Stimulated activated CD8-positive, alpha-beta memory T cell treated with anti-CD3 and anti-CD28 coated beads, Interleukin-4, amount 100 ng/mL, for 1 hour (primary cell): Measurements from ENCODE around the gene BRI3.

Source experiments
- DNase-seq, 2 donors: peaks; one replicate each; pipeline ENCODE4 v3.0.0-alpha.2; 2020; ENCODE audit warnings: low read depth in 2 of 2, low spot score in 1 of 2

Gene BRI3, protein sequence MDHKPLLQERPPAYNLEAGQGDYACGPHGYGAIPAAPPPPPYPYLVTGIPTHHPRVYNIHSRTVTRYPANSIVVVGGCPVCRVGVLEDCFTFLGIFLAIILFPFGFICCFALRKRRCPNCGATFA

DNA sequence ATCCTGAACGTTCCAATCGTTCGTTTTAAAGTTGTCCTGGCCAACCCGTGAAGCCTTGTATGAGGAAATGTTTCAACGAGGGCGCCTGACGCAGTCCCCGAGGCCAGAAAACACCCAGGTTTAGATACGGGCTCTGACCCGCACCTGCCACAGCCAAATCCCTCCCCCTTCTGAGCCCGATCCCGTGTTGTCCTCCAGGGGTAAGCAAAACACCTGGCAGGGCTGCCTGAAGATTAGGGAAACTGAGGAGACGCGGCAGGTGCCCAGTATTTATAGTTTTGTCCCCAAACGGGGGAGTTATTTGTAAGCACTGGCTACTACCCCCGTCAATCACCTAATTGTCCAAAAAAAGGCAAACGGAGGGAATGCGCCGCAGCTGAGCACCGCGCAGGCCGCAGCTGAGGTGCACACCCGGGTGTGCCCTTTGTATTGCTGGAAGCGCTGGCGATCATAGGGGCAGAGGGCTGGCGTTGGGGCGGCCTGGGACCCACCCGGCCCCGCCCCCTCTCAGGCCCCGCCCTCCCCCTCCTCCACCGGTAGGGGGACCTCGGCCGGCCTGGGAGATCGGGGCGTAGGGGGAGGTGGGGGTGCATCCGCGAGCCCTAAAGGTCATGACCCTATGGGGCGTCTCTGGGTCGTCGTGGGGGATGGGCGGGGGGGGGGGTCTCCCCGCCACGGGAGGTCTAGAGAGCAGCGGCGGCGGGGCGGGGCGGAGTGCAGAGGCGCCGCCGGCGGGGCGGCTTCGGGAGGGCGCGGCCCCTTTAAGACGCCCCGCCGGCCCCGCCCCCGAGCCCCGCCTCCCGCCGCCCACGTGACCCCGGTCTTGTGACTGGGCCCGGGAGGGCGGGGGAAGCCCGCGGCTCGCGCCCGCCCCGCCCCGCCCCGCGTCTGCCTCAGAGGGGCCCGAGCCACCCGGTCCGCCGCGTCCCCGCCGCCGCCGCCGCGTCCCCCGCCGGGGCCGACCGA is at the start of gene BRI3:
BRI3 (plus strand) TSS at position 896 of the 966 bp plus-strand sequence. CDS start 110 bp downstream, outside the sequence.
- peak; percentile 90 for DNase-seq

DNA sequence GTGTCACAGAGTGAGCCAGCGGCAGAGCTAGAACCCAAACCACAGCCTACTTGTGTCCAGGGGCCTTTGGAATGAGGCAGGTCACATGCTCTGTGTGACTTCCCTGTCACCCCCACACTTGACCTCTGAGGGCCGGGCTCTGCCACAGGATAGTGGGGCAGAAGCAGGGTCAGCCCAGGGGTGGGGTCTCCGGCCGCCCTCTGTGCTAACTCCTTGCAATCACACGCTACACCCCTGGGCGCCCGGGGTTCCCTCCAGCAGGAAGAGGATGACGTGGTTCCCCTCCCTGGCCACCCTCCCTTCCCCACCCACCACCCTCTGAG is 49.3 kb upstream of the BRI3 start:
- no peak for DNase-seq

GRCh38 chr7:98232799-98233198 is 48.7 kb upstream of the BRI3 start:
- DNase-seq, result no peak

- no peak for DNase-seq
These were observed 48.0 kb upstream of the BRI3 start for GRCh38 chr7:98233219-98234070.

DNA sequence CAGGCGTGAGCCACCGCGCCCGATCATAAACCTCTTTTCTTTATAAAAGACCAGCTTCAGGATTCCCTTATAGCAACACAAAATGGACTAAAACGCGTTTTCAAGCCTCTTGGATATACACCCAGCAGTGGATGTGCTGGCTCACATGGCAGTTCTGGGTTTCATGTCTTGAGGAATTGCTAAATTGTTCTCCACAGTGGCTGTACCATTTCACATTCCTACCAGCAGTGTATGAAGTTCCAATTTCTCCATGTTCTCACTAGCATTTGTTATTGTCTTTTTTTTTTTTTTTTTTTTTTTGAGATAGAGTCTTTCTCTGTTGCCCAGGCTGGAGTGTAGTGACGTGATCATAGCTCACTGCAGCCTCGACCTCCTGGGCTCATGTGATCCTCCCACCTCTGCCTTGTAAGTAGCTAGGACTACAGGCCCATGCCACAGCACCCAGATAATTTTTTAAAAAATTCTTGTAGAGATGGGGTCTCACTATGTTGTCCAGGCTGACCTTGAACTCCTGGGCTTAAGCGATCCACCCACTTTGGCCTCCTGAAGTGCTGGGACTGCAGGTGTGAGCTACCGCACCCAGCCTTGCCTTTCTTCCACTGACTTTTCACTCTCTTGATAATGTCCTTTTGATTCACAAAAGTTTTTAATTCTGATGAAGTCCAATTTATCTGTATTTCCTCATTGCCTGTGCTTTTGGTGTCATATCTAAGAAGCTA is 46.9 kb upstream of the BRI3 start:
- DNase-seq, result no peak

GRCh38 chr7:98235901-98236300 is 45.6 kb upstream of the BRI3 start:
- no peak for DNase-seq

DNA sequence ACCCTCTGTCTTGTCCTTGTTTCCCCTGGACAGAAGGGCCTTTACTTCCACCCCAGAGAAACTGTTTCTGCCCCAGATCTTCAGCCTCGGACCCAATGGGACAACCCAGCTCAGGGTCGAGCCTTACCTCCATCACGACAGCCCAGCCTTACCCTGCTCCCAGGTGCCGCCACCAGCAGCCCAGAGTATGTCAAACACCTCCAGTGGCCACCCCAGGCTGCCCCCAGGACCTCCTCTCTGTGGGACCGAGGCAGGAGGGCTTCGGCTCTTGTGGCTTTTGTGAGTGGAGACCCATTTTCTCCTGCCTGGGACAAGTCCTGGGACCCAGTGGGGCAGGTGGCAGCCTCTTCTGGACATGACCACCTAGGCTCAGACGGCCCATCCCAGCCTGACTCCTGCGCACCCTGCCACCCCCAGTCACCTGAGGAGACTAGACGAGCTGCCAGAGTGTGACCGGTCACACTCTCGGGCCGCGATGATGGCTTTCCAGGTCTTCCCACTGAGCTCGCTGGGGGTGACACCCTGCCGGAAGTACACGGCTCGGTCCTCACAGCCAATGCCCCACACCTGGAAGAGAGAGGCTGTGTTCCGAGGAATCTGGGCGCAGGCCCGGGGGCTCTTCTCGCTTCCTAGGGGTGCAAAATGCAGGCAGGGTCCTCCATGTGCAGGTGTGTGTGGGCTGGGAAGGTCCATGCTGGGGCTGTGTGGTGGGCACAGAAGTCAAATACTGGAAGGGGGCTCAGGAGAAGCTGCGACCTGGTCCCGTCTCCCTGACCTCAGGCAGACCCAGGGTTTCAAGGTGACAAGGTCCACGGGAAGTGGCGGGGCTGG is 44.9 kb upstream of the BRI3 start:
- no peak for DNase-seq

DNA sequence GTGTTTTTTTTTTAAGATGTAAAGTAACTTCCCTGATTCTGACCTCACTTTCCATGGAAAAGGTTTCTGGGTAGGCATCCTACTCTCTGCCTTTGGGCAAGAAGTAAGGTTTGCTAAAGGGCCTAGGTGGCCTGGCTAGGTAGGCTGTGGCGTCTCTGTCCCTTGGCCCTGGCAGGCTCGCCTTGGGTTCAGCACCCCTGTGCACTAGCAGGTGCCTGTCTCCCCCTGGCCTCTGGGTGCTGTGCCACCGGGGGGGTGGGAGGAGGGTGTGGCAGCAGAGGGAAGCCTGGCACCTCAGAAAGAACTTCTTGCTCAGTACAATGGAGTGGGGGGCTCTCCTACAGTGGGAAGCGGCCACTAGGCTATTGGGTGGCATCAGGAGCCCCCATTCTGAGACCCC is 43.4 kb upstream of the BRI3 start:
- no peak for DNase-seq

DNA sequence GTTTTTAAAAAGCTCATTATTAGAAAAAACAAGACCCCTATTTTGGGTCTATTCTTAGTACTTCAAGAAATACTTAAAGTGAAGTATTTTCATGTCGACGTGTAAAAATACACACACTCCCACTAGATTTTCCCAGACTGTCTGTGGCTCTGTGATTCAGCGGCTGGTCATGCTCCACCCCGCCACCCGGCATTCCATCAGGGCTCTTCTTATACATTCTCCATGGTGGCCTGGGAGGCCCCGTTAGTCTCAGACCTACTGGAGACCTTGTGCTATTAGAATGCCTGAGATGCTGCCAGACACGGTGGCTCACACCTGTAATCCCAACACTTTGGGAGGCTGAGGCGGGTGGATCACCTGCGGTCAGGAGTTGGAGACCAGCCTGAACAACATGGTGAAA is 42.5 kb upstream of the BRI3 start:
- DNase-seq, result no peak

DNA sequence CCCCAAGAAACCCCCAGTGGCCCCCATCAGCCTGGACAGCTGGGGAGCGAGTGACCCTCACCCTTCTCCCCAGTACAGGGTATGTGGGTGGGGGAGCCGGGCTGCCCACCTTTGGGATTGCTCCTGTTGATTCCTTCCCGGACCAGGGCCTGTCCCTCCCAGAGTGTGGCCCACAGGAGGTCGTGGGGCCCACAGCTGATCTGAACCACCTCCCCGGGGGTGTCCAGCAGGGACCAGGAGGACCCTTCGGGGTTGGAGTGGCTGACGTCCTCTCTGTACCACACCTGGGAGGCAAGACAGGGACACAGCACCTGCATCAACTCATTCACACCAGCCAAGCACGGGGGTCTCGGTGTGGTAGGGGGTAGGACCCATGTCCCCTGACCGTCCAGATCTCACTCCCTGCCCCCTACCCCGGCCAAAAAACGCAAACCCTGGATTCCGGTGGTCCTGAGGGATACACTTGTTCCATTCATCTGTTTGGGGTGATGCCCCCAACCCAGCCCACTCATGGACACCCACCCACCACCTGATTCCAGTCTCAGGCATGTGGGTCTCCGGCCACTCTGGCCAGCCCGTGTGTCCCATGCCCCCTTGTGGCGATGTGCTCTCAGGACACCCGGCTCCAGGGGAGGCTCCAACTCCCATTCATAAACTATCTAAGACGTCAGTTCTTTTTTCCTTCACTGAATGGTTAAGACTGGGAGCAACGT is 40.4 kb upstream of the BRI3 start:
- DNase-seq, result no peak

DNA sequence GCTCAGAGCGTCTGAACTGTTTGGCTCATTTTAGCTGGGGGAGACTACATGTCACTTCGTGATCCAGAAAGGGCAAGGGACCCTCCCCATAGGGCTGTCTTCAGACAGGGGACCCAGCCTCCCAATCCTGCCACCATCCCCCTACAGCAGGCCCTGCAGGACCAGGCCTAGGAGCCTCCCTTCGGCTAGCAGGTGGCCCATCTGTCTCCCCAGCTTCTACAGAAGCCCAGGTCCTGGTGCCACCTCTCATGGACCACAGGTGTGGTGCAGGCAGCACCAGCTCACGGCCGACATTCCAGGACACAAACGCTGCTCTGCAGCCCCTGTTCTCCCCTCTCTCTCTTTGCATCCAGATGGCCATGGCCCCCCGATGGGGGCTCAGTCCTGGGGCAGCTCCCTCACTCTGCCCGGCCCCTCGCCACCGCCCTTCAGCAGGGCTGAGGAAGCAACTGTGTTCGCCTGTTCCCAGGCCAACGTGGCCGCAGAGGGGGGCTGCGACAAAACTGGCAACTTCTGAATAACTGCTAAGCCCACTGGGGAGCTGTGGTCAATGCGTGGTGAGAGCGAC is 39.7 kb upstream of the BRI3 start:
- DNase-seq, result no peak

DNA sequence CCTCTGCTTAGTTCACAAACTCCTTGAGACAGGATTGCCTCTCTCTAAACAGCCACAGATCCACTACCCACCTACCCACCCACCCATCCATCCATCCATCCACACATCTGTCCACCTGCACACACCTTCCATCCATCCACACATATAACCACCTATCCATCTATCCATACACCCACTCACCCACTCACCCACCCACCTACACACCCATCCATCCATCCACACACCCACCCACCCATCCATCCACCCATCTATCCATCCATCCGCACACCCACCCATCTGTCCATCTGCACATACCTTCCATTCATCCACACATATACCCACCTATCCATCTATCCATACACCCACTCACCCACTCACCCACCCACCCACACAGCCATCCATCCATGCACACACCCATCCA is 39.1 kb upstream of the BRI3 start:
- DNase-seq, result no peak

DNA sequence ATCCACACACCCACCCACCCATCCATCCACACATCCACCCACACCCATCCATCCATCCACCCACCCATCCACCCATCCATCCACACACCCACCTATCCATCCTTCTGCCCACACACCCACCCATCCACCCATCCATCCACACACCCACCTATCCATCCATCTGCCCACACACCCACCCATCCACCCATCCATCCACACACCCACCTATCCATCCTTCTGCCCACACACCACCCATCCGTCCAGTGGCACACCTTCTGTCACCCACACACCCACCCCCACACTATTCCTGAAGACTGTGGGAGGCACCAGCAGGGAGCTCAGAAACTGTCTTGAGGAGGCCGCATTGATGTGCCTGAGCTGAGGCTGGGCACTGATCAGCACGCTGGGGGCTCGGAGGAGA is 38.6 kb upstream of the BRI3 start:
- DNase-seq, result no peak

DNA sequence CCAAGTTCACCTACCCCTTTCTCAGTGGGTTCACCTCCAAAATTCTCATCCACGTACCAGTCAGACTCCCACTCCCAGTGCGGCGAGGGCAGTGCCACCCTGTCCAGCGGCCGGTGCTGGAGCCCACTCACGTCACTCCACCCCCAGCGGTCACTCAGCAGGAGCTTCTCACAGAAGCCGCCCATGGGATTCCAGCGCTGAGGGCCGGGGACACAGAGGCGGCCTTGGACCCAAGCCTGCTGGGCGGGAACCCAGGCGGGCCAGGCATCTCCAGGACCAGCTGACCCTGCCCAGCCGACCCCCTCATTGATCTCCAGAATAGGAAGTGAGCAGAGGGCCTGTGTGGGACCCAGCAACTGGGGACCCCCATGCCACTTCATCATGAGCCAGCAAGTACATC is 36.6 kb upstream of the BRI3 start:
- no peak for DNase-seq

GRCh38 chr7:98248156-98248555 is 33.3 kb upstream of the BRI3 start:
- DNase-seq, result no peak

GRCh38 chr7:98249106-98249505 is 32.4 kb upstream of the BRI3 start:
- DNase-seq, result no peak

GRCh38 chr7:98250789-98251188 is 30.7 kb upstream of the BRI3 start:
- DNase-seq, result peak in 1 of 2 donors; percentile 11

DNA sequence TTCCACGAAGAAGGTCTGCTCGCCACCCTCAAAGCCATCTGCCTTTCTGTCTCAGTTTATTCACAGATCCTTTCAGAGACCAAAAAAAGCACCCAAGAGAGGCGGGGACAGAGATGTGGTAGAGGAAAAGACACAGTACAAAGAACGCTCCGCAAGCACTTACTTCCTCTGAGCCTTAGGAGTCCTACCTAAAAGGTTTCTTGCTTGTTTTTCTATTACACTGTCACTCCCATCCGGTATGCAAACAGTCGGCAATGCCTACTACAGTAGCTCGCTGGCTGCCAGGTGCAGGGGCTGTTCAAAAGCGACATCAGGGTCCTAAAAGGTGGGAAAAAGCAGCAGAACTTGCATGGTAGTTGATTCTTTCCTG is 30.3 kb upstream of the BRI3 start:
- peak in 1 of 2 donors; percentile 9 for DNase-seq

DNA sequence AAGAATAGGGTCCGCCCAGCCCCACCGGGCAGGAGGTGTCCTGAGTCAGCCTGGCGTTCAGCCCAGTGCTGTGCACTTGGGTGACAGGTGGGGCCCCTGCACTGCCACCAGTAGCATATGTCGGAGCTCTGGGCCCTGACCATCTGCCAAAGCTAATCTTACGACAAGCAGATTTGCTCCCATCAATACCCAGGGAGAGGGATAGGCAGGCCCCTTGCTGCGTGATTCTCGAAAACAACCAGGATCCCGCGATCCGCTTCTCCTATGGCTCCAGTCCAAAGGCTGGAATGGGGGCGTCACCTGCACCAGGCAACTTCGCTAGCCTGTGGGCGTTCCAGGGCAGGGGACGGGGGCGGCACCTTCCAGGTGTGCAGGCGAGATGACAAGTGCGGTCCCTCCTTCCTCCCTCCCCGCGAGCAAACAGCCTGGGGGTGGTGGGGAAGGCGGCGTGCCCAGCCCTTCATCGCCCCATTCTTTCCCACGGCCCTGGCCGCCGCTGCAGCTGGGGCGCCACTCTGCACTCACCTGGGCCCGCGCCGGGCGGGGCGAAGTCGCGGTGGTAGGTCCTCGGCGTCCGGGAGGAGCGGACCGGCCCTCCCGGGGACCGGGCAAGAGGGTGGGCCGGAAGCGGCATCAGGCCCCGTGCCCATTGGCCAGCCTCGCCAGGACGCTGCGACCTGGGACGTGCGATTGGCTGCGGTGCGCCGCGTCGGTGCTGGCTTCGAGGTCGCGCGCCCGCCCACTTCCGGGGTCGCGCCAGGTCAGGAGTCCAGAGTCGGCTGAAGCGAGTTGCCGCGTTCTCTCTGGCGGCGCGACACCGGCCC is 29.7 kb upstream of the BRI3 start, which contains the start of gene TECPR1:
TECPR1 (minus strand) TSS at position 632 of the 824 bp plus-strand sequence. CDS start 6,086 bp downstream, outside the sequence.
- DNase-seq, result peak; percentile 59 to 70
